ENCODE data around the gene PRMT7. TPM values are rescaled to one million over a fixed set of nuclear protein-coding genes. Genes with fewer than 3 reads are reported as not detected.

PRMT7 gene
- total and polyA plus RNA-seq, 2 of the 8 experiments (the other 6 are each of a cell fraction or from before 2014, with no cell fraction given), result 48.2 to 49.3 TPM

- TF ChIP-seq SP4 (IDR thresholded peaks at IDR 0.05; ENCODE audit: low read length) (no peak), BRCA1 (IDR thresholded peaks at IDR 0.05; ENCODE audit: low read depth, low read length) (no peak)
Observed at GRCh38 chr16:68319185-68319908, 8.5 kb downstream of the PRMT7 start (continued).
